ENCODE data around the gene HIRIP3. TPM values are rescaled to one million over a fixed set of nuclear protein-coding genes. Genes with fewer than 3 reads are reported as not detected.
"Not testable (repeated sequence)": the region's sequence is repeated elsewhere in the genome, so short reads cannot be mapped to it uniquely, and the experiment has no call there.

HIRIP3 gene
- total RNA-seq, 1 donor from 2014 or later, result 7.1 TPM

DNA sequence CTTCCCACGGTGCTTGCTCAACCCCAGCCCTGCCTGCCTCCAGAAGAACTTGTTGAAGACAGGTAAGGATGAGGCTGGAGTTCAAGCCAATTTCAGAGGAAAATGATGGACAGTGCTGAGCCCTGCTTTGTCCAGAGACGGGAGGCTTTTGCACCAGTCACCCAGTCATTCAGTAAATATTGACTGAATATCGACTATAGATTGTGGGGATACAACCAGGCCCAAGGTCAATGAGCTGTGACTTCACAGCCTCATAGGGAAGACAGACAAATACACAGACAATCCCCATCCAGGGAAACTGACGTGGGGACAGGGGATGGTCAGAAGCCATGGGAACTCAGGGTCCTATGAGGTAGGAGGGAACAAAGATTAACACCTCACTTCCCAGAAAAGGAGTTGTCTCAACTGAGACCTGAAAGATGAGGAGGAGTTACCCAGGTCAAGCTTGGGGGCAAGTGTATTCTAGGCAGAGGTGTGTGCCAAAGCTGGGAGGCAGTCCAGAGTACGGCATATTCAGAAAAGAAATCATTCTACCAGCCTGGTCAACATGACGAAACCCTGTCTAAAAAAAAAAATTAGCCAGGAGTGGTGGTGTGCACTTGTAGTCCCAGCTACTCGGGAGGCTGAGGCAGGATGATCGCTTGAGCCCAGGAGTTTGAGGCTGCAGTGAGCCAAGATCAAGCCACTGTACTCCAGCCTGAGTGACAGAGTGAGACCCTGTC is 21.3 kb upstream of the HIRIP3 start:
- ATAC-seq, result no peak

DNA sequence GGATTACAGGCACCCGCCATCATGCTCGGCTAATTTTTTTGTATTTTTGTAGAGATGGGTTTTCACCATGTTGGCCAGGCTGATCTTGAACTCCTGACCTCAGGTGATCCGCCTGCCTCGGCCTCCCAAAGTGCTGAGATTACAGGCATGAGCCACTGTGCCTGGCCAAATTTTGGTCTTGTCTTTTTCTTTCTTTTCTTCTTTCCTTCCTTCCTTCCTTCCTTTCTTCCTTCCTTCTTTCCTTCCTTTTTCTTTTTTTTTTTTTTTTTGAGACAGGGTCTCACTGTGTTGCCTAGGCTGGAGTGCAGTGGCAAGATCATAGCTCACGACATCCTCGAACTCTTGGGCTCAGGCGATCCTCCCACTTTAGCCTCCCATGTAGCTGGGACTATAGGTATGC is 20.0 kb upstream of the HIRIP3 start:
- ATAC-seq, result not testable (repeated sequence)

DNA sequence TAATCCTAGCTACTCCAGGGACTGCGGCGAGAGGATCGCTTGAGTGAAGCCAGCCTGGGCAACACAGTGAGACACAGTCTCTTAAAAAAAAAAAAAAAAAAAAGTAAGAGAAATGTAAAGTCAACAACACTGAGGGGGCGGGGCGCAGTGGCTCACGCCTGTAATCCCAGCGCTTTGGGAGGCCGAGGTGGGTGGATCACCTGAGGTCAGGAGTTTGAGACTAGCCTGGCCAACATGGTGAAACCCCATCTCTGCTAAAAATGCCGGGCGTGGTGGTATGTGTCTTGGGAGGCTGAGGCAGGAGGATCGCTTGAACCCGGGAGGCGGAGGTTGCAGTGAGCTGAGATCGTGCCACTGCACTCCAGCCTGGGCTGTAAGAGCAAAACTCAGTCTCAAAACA is 17.2 kb upstream of the HIRIP3 start:
- ATAC-seq, result not testable (repeated sequence)

DNA sequence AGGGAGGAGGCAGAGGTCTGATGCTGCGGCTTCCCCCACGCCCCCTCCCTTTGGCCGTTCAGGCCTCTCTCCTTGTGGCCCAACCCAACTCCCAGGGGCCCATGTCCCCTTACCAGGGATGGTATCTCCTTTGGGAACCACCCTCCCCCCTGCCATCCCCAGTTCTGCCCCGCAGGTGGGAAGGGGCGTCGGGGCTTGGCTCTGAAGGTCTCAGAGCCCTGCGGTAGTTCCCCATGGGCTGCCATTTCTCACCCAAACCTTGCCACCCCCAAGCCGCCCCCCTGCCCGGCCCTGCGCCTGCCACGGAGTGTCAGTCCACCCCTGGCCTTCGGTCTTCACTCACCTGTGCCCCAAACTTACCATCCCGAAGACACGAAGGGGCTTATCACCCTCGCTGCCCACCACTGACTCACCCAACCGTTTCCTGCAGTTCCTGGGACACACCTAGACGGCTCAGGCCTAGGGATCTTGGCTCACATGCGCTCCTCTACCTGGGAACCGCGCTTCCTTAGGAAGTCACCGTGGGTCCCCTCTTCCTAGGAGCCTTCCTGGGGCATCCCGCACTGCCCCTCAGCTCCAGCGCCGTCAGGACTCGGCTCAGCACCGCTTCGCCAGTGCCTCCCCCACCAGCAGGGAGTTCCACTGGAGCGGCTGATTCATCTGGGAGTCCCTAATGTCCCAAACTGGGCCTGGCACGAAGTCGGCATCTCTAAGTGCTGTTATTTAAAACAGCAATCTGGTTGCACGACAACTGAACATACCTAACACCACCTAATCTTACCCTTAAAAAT is 16.5 kb upstream of the HIRIP3 start:
- ATAC-seq, result no peak

DNA sequence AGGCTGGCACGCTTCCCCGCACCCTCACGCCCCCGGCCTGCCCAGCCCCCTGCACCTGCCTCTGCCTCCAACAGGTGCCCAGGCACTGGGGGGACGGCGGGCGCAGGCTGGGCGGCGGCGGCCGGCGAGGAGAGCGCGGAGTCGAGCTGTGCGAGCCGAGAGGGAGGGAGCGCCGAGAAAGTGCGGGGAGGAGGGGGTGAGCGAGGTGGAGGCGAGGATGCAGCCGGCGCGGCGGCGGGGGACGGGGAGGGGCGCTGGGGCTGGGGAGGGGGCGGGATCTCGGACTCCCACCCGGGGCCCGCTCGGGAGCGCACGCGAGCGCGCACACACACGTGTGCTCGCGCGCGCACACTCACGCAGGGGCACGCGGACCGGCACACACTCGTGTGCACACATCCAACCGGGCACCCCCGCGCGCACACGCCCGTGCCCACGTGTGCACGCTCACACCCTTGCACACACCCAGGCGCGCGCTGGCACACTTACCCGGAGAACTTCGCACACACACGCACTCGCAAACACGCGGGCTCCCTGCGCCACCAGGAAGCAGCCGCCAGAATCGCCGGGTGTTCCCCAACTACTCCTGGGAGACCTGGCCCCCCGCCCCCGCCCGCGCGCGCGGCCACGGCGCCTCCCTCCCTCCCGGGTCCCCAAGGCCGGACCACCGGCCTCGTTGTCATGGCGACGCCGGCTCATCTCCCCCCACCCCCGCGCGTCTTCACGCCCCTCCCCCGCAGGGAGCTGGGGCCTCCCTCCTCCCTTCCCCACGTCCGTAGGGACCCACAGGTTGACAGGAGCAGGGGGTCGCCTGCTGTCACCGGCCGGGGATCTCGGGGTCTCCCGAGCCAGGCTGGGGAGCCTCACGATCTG is 15.7 kb upstream of the HIRIP3 start, which contains the start of gene DOC2A:
TSS of gene DOC2A (minus strand) at position 184 of the 870 bp plus-strand sequence. CDS start 805 bp downstream, outside the sequence.
- peak; percentile 3 for ATAC-seq

DNA sequence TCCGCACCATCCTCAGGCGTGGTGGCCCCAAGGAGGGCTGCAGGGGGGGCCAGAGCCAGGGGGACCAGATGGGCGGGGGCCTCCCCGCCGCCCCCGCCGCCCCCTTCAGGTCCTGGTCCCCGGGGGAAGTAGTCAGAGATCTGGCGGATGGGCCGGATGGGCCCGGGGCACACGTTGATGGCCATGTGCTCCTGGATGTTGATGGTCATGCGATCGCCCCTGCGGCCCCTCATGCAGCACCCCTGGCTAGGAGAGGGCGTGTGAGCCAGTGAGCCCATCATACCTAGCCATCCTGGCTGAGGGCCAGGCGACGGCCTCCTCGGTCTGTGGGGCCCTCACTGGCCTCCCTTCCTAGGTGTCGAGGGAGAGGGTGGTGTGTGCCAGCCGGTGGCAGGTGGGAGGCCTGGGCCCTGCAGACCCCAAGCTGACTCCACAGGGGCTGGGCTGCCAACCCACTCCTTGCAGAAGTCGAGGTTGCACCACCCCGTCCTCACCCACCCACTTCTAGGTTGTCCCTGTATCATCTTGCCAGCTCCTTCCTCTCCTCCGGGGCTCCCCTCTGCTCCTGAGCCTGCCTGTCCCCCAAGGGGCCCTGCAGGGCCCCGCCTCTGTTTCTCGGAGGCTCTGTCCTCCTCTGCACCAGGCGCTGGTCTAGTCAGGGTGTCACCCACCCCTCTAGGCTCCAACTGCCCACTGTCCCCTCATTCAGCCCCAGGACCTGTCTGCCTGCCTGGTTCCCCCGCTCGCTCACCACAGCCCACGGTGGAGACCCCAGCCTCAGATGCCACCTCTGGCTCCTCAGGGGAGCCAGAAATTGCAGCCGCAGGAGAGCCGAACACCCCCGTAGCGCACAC is 14.8 kb upstream of the HIRIP3 start:
- peak; percentile 5 for ATAC-seq

DNA sequence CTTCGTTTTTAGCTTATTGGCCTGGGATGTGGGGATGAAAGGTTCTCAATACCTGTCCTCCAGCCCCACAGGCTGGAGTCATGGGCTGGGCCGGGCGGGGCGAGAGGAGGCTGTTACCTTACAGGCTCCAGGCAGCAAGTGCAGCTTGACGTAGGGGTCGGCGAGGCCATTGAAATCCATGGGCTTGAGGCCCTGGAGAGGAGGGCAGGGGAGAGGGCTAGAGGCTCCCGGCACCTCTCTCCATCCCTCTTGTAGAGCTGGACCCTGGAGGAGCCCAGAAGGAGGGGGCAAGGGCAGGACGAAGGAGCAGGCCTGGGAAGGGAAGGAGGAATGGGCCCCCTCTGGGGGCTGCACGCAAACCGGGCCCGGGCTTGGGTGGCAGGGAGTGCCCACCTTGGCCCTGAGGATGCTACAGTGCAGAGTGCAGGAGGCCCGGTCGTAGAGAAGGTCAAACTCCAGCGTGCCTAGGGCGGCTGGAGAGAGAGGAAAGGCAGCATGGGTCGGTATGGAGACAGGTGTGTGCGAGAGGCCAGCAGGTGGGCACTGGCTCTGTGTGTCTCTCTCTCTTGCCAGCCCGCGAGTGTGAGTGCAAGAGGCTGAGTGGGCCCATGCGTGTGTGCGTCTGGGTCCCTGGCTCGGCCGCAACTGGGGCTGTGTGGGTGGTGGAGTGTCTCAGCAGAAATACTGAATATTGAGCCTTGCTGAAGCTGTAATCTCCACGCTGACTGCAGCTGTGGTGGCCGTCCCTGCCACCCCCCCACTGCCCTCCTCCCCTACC is 13.9 kb upstream of the HIRIP3 start:
- no peak for ATAC-seq

DNA sequence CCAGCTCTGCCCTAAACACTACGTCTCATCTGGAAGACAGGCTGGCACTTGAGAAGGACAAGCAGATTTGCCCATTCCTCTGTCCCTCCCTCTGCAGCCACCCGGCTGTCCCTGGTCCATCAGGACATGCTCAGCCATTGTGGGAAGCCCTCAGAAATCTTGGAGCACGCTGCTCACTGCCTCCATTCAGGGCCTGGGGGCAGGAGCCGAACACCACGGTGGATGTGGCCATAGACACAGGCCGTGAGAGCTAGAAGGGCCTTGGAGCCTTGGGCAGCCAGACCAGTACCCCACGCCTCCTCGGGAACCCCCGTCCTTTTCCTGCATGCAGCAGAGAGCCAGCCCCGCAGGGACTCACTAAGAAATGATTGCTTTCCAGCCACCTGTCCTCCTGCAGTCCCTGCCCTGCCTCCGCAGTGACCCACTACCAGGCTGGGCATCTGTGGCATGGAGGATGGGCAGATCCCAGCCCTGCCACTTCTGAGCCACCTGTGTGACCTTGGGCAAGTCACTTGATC is 12.0 kb upstream of the HIRIP3 start:
- no peak for ATAC-seq

DNA sequence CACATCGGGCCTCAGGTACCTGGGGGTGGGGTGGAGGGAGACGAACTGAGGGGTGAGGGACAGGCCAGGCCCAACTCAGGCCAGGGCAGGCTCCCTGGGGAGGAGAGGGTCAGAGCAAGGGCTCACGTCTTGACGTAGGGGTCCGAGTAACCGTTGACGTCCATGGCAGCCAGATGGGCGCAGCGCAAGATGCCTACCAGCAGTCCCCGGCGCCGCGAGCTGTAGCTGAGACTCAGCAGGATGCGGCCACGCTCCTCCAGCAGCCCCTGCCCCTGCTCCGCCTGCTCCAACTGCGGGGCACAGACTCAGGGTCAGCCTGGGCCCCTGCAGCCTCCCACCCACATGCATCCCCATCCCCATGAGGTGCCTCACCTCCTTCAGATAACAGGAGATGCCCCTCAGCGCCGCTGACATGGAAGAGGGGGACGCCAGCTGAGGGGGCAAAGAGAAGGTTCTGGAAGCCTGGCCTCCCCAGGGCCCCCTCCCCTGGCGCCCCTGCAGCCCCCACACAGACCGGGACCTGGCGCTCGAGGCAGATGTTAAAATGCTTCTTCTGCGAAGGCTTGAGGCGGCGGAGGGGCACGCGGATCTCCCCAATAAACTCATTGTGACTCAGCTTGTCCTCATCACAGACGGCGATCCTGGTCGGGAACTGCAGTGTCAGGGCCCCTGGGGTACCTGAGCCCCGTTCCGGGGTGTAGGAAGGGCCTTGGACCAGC is 11.4 kb upstream of the HIRIP3 start:
- ATAC-seq, result no peak

DNA sequence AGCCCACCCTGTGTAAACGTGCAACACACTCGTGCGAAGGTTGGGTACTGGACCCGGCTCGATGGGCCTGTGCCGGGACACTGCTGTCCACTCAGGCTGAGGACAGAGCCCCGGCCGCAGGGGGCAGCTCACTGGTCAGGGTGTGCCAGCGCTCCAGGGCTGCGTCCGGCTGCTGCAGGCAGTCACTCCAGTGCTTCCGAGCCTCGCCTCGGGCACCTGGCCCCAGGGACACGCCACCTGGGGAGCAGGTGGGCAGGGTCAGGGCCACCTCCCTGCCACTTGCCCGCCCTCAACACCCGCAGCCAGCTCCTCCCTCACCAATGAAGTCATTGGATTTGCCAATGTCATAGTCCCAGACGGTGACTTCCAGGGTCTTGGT is 10.7 kb upstream of the HIRIP3 start:
- ATAC-seq, result no peak

DNA sequence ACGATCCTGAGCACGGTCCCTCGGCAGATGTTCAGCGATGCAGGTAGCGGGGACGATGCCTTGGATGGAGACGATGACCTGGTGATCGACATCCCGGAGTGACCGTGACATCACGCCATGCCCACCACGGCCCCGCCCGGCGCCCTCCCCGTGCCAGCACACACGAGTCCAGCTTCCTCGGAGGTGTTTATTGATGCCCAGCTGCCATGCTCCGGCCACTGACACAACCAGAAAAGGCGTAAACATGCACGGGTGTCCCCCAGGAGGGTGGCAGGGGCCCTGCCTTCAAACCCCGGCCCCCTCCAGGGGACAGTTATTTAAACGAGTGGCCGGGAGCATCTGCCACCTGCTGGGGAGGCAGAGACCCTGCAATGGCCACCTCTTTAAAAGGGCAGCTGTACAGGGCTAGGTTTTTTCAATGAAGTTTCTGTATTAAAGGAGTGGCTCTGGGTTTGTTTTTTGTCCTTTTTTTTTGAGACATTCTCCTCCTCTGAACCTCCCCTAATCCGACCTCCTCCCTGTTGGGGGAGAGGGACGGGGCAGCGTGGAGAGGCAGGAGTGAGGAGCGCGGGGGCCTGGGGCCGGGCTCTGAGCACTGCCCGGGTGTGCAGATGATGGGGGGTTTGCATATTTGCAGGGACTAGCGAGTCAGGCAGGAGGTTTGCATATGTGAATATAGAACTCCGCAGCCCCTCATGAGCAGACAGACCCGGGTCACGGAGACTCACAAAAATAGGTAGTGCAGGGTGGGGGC is 10.1 kb upstream of the HIRIP3 start:
- ATAC-seq, result no peak

DNA sequence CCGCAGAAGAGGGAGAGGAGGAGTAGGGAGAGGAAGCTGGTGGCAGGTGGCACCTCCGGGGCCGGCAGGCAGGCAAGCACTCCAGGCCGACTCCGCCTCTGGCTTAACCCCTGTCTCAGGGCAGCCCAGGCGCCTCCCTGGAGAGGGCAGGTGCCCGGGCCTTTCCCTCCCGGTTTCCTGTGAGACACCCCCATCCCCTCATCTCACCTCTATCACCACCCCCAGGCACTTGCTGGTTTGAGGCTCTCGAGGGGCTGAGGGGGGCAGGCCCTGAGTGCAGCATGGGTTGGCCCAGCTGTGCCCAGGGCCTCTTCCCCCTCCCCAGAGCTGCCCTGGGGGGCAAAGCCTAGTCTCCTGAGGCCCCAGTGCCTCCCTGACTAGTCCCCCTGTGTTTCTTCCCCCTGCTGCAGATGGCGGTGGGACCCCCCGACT is 9.4 kb upstream of the HIRIP3 start:
- no peak for ATAC-seq

DNA sequence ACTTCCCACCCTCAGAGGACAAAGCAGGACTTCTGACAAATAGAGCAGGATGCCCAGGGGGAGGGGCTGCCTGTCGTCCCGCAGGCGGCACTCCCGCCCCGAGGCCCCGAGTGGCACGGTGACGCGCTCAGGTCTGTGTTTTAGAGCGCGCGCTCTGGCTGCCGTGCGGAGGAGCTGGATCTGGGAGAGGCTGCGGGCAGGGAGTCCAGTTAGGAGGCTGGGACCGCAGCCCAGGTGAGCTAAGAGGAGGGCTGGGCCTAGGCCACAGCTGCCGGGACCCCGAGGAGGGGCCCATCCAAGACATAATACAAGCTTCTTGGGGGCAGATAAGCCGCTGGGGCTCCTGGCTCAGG is 9.0 kb upstream of the HIRIP3 start:
- no peak for ATAC-seq

DNA sequence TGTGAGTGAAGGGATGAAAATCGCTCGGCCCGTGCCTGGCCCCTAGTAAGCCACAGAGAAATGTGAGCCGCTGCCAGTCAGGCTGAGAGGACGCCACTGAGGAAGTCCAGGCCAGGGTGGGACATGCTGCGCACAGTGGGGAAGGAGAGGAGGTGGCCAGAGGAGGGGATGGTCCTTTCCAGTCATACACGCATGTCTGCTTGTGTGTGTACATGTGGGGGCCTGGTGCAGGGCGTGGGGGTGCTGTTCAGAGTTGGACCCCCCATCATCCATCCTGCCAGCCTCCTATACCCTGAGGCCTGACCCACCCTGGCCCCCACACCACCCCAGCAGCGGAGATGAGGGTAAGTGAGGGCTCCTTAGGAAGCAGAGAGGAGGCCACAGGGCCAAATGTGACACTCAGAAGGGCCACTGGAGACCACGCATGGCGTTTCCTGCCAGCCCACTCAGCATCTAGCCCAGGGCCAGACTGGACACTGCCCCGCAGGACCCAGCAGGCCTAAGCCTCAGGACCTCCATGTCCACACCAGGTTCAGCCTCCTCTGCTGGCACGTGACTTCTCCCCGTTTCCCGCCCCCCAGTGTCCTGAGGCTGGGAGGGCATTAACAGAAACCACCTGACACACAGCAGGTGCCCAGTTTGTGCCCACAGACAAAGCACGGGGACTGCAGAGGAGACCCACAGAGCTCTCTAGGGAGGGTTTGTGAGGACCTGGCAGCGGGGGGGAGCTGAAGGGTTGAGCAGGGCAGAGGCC is 8.4 kb upstream of the HIRIP3 start:
- no peak for ATAC-seq

DNA sequence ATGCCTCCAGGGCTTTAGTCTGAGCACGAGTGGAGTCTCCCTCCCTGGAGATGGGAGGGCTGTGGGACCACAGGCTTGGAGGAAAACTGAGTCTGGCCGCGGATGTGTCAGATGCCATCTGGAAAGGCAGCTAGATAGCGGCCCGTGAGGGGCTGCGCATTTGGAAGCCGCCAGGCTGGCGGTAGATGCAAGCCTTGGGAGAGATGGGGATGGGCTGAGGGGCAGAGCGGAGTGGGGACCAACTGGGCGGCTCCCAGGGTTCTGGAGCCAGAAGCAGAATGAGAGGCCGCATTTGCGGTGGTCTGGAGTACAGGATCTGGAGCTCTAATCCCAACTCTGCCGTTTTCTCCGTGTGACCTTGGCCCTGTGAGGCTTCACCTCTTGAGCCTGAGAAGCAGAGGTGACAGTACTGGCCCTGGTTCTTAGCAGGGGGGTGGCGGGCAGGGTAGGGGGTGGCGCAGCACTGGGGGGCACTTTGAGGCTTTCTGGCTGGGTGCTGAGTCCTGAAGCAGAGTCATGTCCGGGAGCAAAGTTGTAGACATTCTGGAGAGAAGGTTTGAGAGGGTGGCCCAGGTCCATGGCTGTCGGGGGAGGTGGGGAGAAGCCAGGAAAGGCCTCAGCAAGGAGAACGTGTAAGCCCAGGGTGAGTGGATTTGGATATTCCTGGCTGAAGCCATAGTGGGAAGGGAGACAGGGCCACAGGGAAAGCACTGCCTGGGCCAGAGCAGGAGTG is 7.4 kb upstream of the HIRIP3 start:
- no peak for ATAC-seq

DNA sequence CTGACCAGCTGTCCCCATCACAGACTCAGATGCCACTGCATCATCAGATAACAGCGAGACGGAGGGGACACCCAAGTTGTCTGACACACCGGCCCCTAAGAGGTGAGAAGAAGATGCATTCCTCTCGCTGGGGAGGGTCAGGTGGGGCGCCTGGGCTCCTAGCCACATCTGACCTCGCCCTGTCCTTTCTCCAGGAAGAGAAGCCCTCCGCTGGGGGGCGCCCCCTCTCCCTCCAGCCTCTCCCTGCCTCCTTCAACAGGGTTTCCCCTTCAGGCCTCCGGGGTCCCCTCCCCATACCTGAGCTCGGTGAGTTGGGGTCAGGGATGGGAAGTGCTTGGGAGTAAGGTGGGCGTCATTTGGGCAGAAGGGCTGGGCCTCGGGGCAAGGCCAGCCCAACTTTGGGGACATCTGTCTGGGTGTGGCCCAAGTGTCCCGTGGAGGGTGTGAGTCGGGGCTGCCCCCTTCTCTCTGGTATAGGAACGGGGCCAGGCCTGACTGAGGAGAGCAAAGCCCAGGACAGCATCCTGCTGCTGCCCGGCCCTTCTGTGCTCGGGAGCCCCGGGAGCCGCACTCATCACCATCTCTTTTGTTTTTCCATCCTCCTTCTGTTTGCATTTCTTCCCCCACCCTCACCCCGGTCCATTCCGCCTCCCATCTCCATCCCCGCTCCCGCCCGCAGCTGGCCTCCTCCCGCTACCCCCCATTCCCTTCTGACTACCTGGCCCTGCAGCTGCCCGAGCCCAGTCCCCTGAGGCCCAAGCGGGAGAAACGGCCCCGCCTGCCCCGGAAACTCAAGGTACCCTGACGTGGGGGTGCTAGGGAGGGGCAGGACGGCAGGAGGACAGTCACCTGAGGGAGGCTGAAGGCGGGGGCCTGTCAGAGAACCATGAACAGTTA is 5.6 kb upstream of the HIRIP3 start:
- ATAC-seq, result no peak

DNA sequence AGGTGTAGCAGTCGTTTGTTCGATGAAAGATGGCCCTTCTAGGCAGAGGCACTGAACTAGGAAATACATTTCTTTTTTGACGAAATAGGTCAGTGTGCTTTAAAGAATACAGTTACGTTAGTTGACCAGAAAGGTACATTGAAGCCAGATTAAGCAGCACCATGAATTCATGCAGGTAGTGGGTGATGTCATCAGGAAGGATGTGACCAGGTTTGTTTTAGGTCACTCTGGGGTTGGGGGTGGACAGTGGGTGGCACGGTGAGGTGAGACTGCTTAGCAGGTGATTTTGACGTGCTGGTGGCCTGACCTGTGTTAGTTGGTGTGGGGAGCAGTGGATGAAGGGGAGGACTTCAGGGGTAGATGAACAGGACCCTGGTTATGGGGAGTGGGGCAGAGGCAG is 4.2 kb upstream of the HIRIP3 start:
- no peak for ATAC-seq

Data from esophagus mucosa (tissue), 1 donor.